H1 (cell line): ENCODE results near the gene CCDC28B. TPM values are rescaled to one million over a fixed set of nuclear protein-coding genes. Genes with fewer than 3 reads are reported as not detected.

ENCODE experiments used
- CTCF ChIA-PET: fragments of 300-600 bp; sonication (Branson Sonifier 250); formaldehyde crosslinking; loops from one replicate; lab custom pipeline; 2021; ENCODE audit not compliant: partially characterized antibody; lab: Charles Lee
- POLR2A ChIA-PET: fragments of 300-600 bp; sonication (Branson Sonifier 250); formaldehyde crosslinking; loops from one replicate; lab custom pipeline; 2021; ENCODE audit warnings: inconsistent platforms; ENCODE audit not compliant: partially characterized antibody; lab: Charles Lee
- DNase-seq, 2 experiments: peaks; one replicate each; pipeline versions ENCODE4 v3.0.0 to v3.0.0-alpha.2; 2010 to 2022; ENCODE audit warnings: low spot score in 2 of 2, low read depth in 1 of 2, mixed read lengths in 1 of 2
- FAIRE-seq: peaks from 2 replicates; lab custom pipeline; 2011; peaks lifted over from hg19 to GRCh38; lab: Jason Lieb, UNC
- H2AFZ ChIP-seq: 2 replicates; pipeline ENCODE4 v1.8.1; 2012; ENCODE audit warnings: low read length, inconsistent platforms
- H2AK5ac ChIP-seq: 2 replicates; pipeline ENCODE4 v1.6.1; 2013; ENCODE audit warnings: low read depth, low read length
- H2BK120ac ChIP-seq: replicated peaks from 2 replicates; pipeline ENCODE3; 2013; ENCODE audit warnings: low read depth, low read length, inconsistent platforms
- H2BK12ac ChIP-seq: 2 replicates; pipeline ENCODE4 v1.6.1; 2013; ENCODE audit warnings: low read depth, low read length
- H2BK15ac ChIP-seq: 2 replicates; pipeline ENCODE4 v1.6.1; 2013; ENCODE audit warnings: low read length
- H2BK20ac ChIP-seq: 2 replicates; pipeline ENCODE4 v1.6.1; 2013; ENCODE audit warnings: low read length
- H2BK5ac ChIP-seq: 2 replicates; pipeline ENCODE4 v1.6.1; 2013; ENCODE audit warnings: low read depth, low read length
- H3K14ac ChIP-seq: 2 replicates; pipeline ENCODE4 v1.6.1; 2013; ENCODE audit warnings: inconsistent platforms; ENCODE audit not compliant: insufficient read length
- H3K18ac ChIP-seq: 2 replicates; pipeline ENCODE4 v1.6.1; 2013; ENCODE audit warnings: low read length; ENCODE audit errors: extremely low read depth
- H3K23ac ChIP-seq: 2 replicates; pipeline ENCODE4 v1.6.1; 2013; ENCODE audit warnings: inconsistent platforms; ENCODE audit not compliant: insufficient read length
- H3K23me2 ChIP-seq: 2 replicates; pipeline ENCODE4 v1.6.1; 2013; ENCODE audit warnings: low read depth, low read length
- H3K27ac ChIP-seq: 2 replicates; pipeline ENCODE4 v1.6.1; 2011; ENCODE audit warnings: low read depth, low read length, inconsistent platforms
- H3K27me3 ChIP-seq, 4 experiments: replicated peaks in 1 of 4; 1 replicate in 1 of 4; 2 replicates in 3 of 4; pipeline versions ENCODE4 v1.6.1 to v1.8.1; 2011 to 2013; ENCODE audit warnings: low read length in 3 of 4, mild to moderate bottlenecking in 3 of 4, inconsistent platforms in 2 of 4, mixed read lengths in 2 of 4, moderate library complexity in 1 of 4; ENCODE audit not compliant: control insufficient read depth in 3 of 4, insufficient read depth in 3 of 4; ENCODE audit errors: extremely low read depth in 1 of 4
- H3K36me3 ChIP-seq, 4 experiments: 2 replicates each; pipeline versions ENCODE4 v1.6.1 to v1.8.1; 2011 to 2013; ENCODE audit warnings: mild to moderate bottlenecking in 4 of 4, low read length in 3 of 4, moderate library complexity in 2 of 4, control low read depth in 1 of 4, inconsistent platforms in 1 of 4; ENCODE audit not compliant: insufficient read depth in 4 of 4, control insufficient read depth in 2 of 4
- H3K4ac ChIP-seq: replicated peaks from 2 replicates; pipeline ENCODE3; 2013; ENCODE audit warnings: low read length, low read depth, mixed read lengths, inconsistent platforms; ENCODE audit not compliant: insufficient read length
- H3K4me1 ChIP-seq, 4 experiments: replicated peaks in 1 of 4; 1 replicate in 1 of 4; 2 replicates in 3 of 4; pipeline versions ENCODE4 v1.6.1 to v1.8.1; 2011 to 2013; ENCODE audit warnings: low read length in 3 of 4, inconsistent platforms in 2 of 4, mixed read lengths in 1 of 4; ENCODE audit not compliant: insufficient read depth in 4 of 4, control insufficient read depth in 3 of 4
- H3K4me2 ChIP-seq, 2 experiments: 2 replicates each; pipeline versions ENCODE4 v1.6.1 to v1.8.1; 2011 to 2013; ENCODE audit warnings: low read depth in 2 of 2, low read length in 2 of 2, control low read depth in 1 of 2, inconsistent platforms in 1 of 2, mild to moderate bottlenecking in 1 of 2; ENCODE audit not compliant: insufficient read depth in 1 of 2
- H3K4me3 ChIP-seq, 4 experiments: fragments of 200-600, 300-600 bp in 1 of 4; sonication (generic), shearing (Covaris generic), sonication (Bioruptor Twin) in 1 of 4; 2 replicates each; pipeline versions ENCODE4 v1.5.1 to v1.8.1; 2011 to 2016; ENCODE audit warnings: low read length in 4 of 4, low read depth in 3 of 4, control low read depth in 2 of 4, inconsistent platforms in 2 of 4, mild to moderate bottlenecking in 2 of 4, mixed read lengths in 1 of 4, moderate library complexity in 1 of 4; ENCODE audit not compliant: insufficient read depth in 2 of 4; ENCODE audit errors: extremely low read depth in 1 of 4
- H3K56ac ChIP-seq: replicated peaks from 2 replicates; pipeline ENCODE3; 2013; ENCODE audit warnings: low read depth, mild to moderate bottlenecking, mixed read lengths, low read length, inconsistent platforms; ENCODE audit not compliant: insufficient read length
- H3K79me1 ChIP-seq: 2 replicates; pipeline ENCODE4 v1.6.1; 2013; ENCODE audit warnings: low read depth, low read length, control low read depth
- H3K79me2 ChIP-seq, 2 experiments: 2 replicates each; pipeline versions ENCODE4 v1.6.1 to v1.8.1; 2012 to 2013; ENCODE audit warnings: low read length in 2 of 2, mild to moderate bottlenecking in 2 of 2, inconsistent platforms in 1 of 2; ENCODE audit not compliant: insufficient read depth in 2 of 2, control insufficient read depth in 1 of 2
- H3K9ac ChIP-seq, 4 experiments: replicated peaks in 1 of 4; 1 replicate in 1 of 4; 2 replicates in 3 of 4; pipeline versions ENCODE4 v1.6.1 to v1.8.1; 2011 to 2013; ENCODE audit warnings: low read depth in 3 of 4, low read length in 3 of 4, control low read depth in 2 of 4, mild to moderate bottlenecking in 2 of 4, moderate library complexity in 2 of 4, inconsistent platforms in 1 of 4; ENCODE audit errors: extremely low read depth in 1 of 4
- H3K9me3 ChIP-seq, 2 experiments: 2 replicates each; pipeline versions ENCODE4 v1.6.1 to v1.8.1; 2012 to 2013; ENCODE audit warnings: mild to moderate bottlenecking in 2 of 2, moderate library complexity in 2 of 2, control low read depth in 1 of 2, inconsistent platforms in 1 of 2, low read depth in 1 of 2, low read length in 1 of 2, mixed read lengths in 1 of 2; ENCODE audit not compliant: insufficient read depth in 2 of 2
- H4K20me1 ChIP-seq, 2 experiments: replicated peaks in 1 of 2; 2 replicates each; pipeline versions ENCODE3 to v1.8.1; 2011 to 2013; ENCODE audit warnings: inconsistent platforms in 2 of 2, low read length in 2 of 2, mild to moderate bottlenecking in 1 of 2; ENCODE audit not compliant: insufficient read depth in 2 of 2, control insufficient read depth in 1 of 2
- H4K5ac ChIP-seq: 2 replicates; pipeline ENCODE4 v1.6.1; 2013; ENCODE audit warnings: low read length, low read depth, mixed read lengths, inconsistent platforms; ENCODE audit not compliant: insufficient read length
- H4K8ac ChIP-seq: 2 replicates; pipeline ENCODE4 v1.8.0; 2013; ENCODE audit warnings: mild to moderate bottlenecking, moderate library complexity, low read length, inconsistent platforms; ENCODE audit not compliant: insufficient read depth; ENCODE audit errors: extremely low read depth
- H4K91ac ChIP-seq: replicated peaks from 2 replicates; pipeline ENCODE3; 2013; ENCODE audit warnings: low read length, mixed read lengths, inconsistent platforms; ENCODE audit not compliant: insufficient read length
- HDAC2 ChIP-seq, 2 experiments: fragments of 300-600 bp in 1 of 2; sonication (generic) in 1 of 2; IDR thresholded peaks; 2 replicates each; pipeline ENCODE4 v1.6.1; 2011 to 2012; ENCODE audit warnings: low read depth in 2 of 2, low read length in 2 of 2, mild to moderate bottlenecking in 2 of 2, moderate library complexity in 2 of 2, borderline replicate concordance in 1 of 2, inconsistent platforms in 1 of 2
- TEAD4 ChIP-seq: IDR thresholded peaks from 2 replicates; pipeline ENCODE4 v1.6.1; 2012; ENCODE audit warnings: low read depth, low read length, inconsistent platforms, mixed read lengths
- ZNF274 ChIP-seq: IDR thresholded peaks from 2 replicates; pipeline ENCODE4 v1.7.0; 2012; ENCODE audit warnings: low read length, borderline replicate concordance; ENCODE audit errors: extremely low read depth
- WGBS, 2 experiments: shearing (Covaris generic) in 1 of 2; methylation state at CpG; one replicate each; pipeline versions ENCODE4 v1.1.6 to v1.1.7; 2013 to 2015; ENCODE audit warnings: low lambda C conversion rate in 2 of 2, mixed read lengths in 2 of 2, inconsistent platforms in 1 of 2, low coverage in 1 of 2, missing lambda C conversion rate in 1 of 2; ENCODE audit not compliant: insufficient replicate concordance in 2 of 2, insufficient coverage in 1 of 2, insufficient read length in 1 of 2; ENCODE audit errors: extremely low coverage in 1 of 2, missing lambda C conversion rate in 1 of 2; 5-methylcytosine and 5-hydroxymethylcytosine counted together
- polyA plus RNA-seq, 7 experiments: library from polyadenylated mRNA; depleted of rRNA in 3 of 7; stranded (reverse) in 5 of 7; unstranded in 2 of 7; fragments of >200 nt in 5 of 7; fragments of 200-250 nt in 2 of 7; gene quantifications; 1 replicate in 5 of 7; 2 replicates in 1 of 7; 4 replicates in 1 of 7; pipeline versions ENCODE4 v1.2.1 to v1.2.3, GENCODE V29; 2011 to 2013; ENCODE audit warnings: missing spikeins in 2 of 7, mixed read lengths in 2 of 7
- total RNA-seq: library from RNA; stranded (reverse); fragmentation: NEBNext Ultra II Directional; extraction: Animal tissue kit (Norgen Biotek cat#: 25700); gene quantifications from 2 replicates; pipeline ENCODE4 v1.2.1, GENCODE V29; 2021

Gene CCDC28B
- total and polyA plus RNA-seq, 2 of the 8 experiments (the other 6 are each of a cell fraction or from before 2014, with no cell fraction given): 16.7 to 17.1 TPM

DNA sequence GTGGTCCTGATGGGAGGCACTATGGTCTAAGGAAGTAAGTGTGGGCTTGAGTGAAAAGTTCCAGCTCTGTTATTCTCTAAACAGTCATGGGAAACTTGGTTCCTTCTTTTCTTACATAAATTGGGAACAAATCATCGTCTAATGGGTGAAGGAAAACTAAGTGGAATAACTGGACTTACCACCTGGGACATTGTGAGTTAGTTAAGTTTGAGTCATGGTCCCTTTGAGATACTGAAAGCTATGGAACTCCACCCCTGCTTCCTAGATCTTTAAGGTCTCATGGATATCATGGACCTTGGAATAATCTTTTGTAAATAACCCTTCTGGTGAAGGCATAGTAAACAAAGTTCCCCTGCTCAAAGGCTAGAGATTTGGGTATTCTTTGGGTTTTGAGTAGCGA, 37.0 kb upstream of the CCDC28B start:
- Histone ChIP-seq H3K4me3 (no peak overlapping the region), H3K36me3 (peaks cover 11 to 75% (median 53%) of the 10 kb centered on the region in 4 experiments), H3K18ac (no peak overlapping the region), H4K8ac (no peak overlapping the region), H2BK12ac (no peak overlapping the region), H4K91ac (no peak overlapping the region), H4K5ac (no peak overlapping the region), H2AK5ac (no peak overlapping the region), H3K4me2 (no peak overlapping the region), H3K79me1 (no peaks in the 10 kb centered on the region), H2BK20ac (no peak overlapping the region), H2AFZ (no peak overlapping the region), H2BK15ac (no peak overlapping the region), H3K14ac (no peak overlapping the region), H3K27me3 (no peaks in the 10 kb centered on the region), H3K4ac (no peak overlapping the region), H4K20me1 (peaks cover 0 to 2% of the 10 kb centered on the region in 2 experiments), H3K56ac (no peak overlapping the region), H3K9ac (no peak overlapping the region), H2BK120ac (no peak overlapping the region), H3K23ac (no peak overlapping the region), H3K79me2 (no peaks in the 10 kb centered on the region), H3K27ac (no peak overlapping the region), H2BK5ac (no peak overlapping the region), H3K23me2 (no peaks in the 10 kb centered on the region; the same call in 1 of the 2 replicates), H3K9me3 (no peaks in the 10 kb centered on the region), H3K4me1 (no peaks in the 10 kb centered on the region)
- POLR2A ChIA-PET: interaction anchor here (1.2 to 1.8 kb wide), 2 partner anchors 16 to 55 kb away, joined by 3 to 4 read pairs; partner anchors contain the start of gene TXLNA
- DNase-seq: no peak
- CTCF ChIA-PET: interaction anchor here (0.6 kb wide), 1 partner anchor 75 kb away, joined by 3 read pairs; no protein-coding TSS in a partner anchor
- FAIRE-seq: no peak
- no peak for TF ChIP-seq ZNF274
- no peak for TF ChIP-seq TEAD4
- no peak for TF ChIP-seq HDAC2 (IDR thresholded peaks at IDR 0.05; ENCODE audit: borderline replicate concordance in 1 of 2, low read depth in 2 of 2, low read length in 2 of 2)
- WGBS, 2 experiments: 100% methylated on average over 2 of the region's 2 CpGs; no CpG with 5 or more reads in 1 of the 2 experiments
